Stimulated activated CD8-positive, alpha-beta memory T cell treated with anti-CD3 and anti-CD28 coated beads, Interleukin-4, amount 100 ng/mL, for 4 hours (primary cell): ENCODE data around the gene PEAR1.

Experiments used
- DNase-seq, 2 donors: peaks; one replicate each; pipeline ENCODE4 v3.0.0-alpha.2; 2020; ENCODE audit warnings: low read depth in 2 of 2, low spot score in 1 of 2

PEAR1 gene

GRCh38 chr1:156881101-156881500 lies 12.4 kb upstream of the PEAR1 start:
- DNase-seq = no peak

GRCh38 chr1:156881663-156882062 lies 11.9 kb upstream of the PEAR1 start:
- no peak for DNase-seq

GRCh38 chr1:156882543-156882942 lies 11.0 kb upstream of the PEAR1 start:
- DNase-seq = no peak

- no peak for DNase-seq
Observed at GRCh38 chr1:156883919-156884318, 9.6 kb upstream of the PEAR1 start.

- no peak for DNase-seq
Observed at GRCh38 chr1:156884560-156885184, 8.8 kb upstream of the PEAR1 start.

- DNase-seq = no peak
Observed at GRCh38 chr1:156885314-156885713, 8.2 kb upstream of the PEAR1 start.

GRCh38 chr1:156885880-156886355 lies 7.6 kb upstream of the PEAR1 start:
- DNase-seq = no peak

- DNase-seq = no peak
Observed at GRCh38 chr1:156886583-156887281, 6.8 kb upstream of the PEAR1 start.

- no peak for DNase-seq
Observed at GRCh38 chr1:156887317-156887716, 6.2 kb upstream of the PEAR1 start.

- no peak for DNase-seq
Observed at GRCh38 chr1:156887734-156888133, 5.8 kb upstream of the PEAR1 start.

- peak; percentile 14 to 27 for DNase-seq
Observed at GRCh38 chr1:156889802-156890580, 3.5 kb upstream of the PEAR1 start.

GRCh38 chr1:156892190-156893047 lies 1.1 kb upstream of the PEAR1 start:
- DNase-seq = peak; percentile 73 to 76

- no peak for DNase-seq
Observed at GRCh38 chr1:156894001-156894400, 483 bp downstream of the PEAR1 start.

- no peak for DNase-seq
Observed at GRCh38 chr1:156894711-156895454, 1.4 kb downstream of the PEAR1 start.

- DNase-seq = no peak
Observed at GRCh38 chr1:156895455-156895812, 1.9 kb downstream of the PEAR1 start.

GRCh38 chr1:156895927-156896326 lies 2.4 kb downstream of the PEAR1 start:
- DNase-seq = no peak

- DNase-seq = no peak
Observed at GRCh38 chr1:156896490-156897033, 3.0 kb downstream of the PEAR1 start.

GRCh38 chr1:156897078-156897825 lies 3.7 kb downstream of the PEAR1 start:
- no peak for DNase-seq

- no peak for DNase-seq
Observed at GRCh38 chr1:156898161-156898566, 4.6 kb downstream of the PEAR1 start.
